ENCODE results near the gene CRPPA. TPM values are rescaled to one million over a fixed set of nuclear protein-coding genes. Genes with fewer than 3 reads are reported as not detected.
"Not testable (repeated sequence)": the region's sequence is repeated elsewhere in the genome, so short reads cannot be mapped to it uniquely, and the experiment has no call there.

CRPPA gene
- total RNA-seq, 2 experiments from 2014 or later: 1.5 TPM

GRCh38 chr7:16399916-16400892, 21.1 kb downstream of the CRPPA start:
- CTCF ChIA-PET: no interaction called here
- POLR2A ChIA-PET: no interaction called here

DNA sequence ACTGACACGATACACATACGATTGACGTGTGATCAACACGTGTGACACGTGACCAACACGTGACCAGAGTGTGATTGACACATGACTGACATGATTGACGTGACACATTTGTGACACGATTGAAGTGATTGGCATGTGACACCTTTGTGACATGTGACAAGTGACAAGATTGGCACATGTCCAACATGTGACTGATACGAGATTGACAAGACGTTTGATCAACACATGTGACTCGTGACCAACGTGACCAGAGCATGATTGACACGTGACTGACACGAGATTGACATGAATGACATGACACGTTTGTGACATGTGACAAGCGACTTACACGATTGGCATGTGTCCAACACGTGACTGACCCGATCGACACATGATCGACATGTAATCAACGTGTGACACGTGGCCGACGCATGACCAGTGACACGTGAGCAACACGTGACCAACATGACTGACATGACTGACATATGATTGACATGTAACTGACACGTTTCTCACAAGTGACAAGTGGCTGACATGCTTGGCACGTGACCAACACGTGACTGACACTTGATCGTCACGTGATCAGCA, 22.0 kb downstream of the CRPPA start:
- CTCF ChIA-PET: no interaction called here

DNA sequence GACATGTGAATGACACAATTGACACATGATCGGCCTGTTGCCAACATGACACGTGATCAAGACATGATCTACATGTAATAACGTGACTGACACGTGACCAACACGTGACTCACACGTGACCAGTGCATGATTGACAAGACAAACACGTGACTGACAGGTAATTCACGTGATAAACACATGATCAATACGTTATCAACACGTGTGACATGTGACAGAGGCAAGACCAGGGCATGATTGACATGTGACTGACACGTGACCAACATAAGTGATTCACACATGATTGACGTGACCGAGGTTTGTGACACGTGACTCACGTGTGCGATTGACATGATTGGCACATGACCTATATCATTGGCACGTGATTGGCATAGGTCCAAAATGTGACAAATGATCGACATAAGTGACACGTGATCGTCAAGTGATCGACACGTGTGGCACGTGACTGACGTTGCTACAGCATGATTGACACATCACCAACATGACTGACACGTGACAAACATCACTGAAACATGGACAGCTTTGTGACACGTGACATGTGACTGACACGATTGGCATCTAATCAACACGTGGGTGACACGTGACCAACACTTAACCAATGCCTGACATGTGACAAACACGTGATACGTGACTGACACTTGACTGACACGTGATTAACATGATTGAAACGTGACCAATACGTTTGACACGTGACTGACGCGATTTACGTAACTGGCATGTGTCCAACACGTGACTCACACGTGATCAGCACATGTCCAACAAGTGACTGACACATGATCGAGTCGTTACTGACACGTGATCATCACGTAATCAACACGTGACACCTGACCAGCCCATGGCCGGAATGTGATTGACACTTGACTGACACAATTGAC, 23.0 kb downstream of the CRPPA start:
- CTCF ChIA-PET: no interaction called here
- POLR2A ChIA-PET: no interaction called here

More for the DNA sequence above, 22.0 kb downstream of the CRPPA start:
- POLR2A ChIA-PET: no interaction called here

DNA sequence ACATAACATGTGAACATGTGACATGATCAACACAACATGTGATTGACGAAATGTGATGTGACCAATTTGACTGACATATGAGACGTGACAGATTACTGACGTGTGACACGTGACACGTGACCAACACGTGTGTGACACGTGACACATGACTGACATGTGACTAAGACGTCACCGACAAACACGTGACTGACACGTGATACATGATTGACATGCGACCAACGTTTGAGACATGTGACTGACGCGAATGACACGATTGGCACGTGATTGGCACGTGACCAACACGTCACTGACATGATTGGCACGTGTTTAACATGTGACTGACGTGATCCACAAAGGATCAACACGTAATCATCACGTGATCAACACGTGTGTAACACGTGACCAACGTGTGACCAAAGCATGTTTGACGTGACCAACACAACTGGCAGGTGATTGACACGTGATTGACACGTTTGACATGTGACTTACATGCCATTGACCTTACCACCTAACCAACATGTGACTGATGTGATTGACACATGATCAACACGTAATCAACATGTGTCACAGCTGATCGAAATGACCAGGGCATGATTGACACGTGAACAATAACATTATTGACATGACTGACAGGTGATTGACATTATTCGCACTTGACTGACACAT, 23.7 kb downstream of the CRPPA start:
- CTCF ChIA-PET: no interaction called here

GRCh38 chr7:16396766-16397500, 24.4 kb downstream of the CRPPA start:
- ChIA-PET POLR2A (no interaction called here), CTCF (no interaction called here)

More for the DNA sequence above, 23.7 kb downstream of the CRPPA start:
- POLR2A ChIA-PET: no interaction called here

- POLR2A ChIA-PET: no interaction called here
- CTCF ChIA-PET: no interaction called here
Measured at GRCh38 chr7:16395121-16395520, 26.2 kb downstream of the CRPPA start.

DNA sequence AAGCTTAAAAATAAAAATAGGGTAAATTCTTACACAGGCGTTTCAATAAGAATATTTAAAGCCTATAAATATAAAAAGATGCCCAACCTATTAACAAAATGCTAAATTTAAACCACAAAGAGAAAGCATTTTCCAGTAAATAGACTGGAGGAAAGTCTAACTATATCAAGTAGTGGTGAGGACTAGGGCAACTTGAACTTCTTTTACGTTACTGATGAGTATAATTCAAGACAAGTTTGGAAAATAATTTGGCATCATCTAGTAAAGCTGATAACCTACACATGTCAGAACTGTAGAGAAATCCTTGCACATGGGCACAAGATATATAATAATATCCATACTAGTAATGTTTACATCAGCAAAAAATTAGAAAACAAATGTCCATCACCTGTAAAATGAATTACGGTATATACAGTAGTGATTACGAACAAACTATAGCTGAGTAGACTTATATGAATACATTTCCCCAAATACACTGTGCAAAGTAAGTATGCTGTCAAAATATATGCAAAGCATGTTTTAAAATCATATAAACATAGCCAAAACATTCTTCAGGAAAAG, 27.4 kb downstream of the CRPPA start:
- POLR2A ChIA-PET: no interaction called here
- CTCF ChIA-PET: no interaction called here

DNA sequence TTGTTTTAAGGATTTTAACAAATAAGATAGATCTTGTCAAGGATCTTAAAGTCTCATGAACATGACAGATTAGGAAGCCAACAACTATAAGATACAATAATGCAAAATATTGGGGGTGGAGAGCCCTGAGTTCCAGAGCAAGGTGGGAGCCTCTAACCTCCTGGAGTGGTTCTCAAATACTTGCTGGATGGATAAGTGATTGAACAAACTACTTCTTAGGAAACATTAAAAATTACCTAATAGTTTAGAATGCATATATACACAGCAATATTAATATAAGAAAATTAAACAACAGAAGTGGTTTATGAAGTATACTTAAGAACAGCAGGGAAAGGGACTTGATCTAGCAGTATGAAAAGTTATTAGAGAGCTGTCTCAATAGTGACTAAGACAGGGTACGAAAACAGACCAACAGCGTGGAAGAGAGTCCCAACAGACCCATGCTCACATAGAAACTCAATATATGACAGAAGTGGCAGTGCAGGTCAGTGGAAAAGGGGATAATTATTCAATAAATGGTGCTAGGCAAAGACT, 28.3 kb downstream of the CRPPA start:
- POLR2A ChIA-PET: no interaction called here
- CTCF ChIA-PET: no interaction called here

DNA sequence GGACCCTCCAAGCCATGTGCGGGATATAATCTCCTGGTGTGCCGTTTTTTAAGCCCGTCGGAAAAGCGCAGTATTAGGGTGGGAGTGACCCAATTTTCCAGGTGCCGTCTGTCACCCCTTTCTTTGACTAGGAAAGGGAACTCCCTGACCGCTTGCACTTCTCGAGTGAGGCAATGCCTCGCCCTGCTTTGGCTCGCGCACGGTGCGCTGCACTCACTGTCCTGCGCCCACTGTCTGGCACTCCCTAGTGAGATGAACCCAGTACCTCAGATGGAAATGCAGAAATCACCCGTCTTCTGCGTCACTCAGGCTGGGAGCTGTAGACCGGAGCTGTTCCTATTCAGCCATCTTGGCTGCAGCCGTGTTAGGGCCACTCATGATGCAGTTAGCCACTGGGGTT, 37.6 kb downstream of the CRPPA start:
- CTCF ChIA-PET, POLR2A ChIA-PET: not testable (repeated sequence)

DNA sequence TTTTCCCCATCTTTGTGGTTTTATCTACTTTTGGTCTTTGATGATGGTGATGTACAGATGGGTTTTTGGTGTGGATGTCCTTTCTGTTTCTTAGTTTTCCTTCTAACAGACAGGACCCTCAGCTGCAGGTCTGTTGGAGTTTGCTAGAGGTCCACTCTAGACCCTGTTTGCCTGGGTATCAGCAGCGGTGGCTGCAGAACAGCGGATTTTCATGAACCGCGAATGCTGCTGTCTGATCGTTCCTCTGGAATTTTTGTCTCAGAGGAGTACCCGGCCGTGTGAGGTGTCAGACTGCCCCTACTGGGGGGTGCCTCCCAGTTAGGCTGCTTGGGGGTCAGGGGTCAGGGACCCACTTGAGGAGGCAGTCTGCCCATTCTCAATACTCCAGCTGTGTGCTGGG, 38.2 kb downstream of the CRPPA start:
- POLR2A ChIA-PET, CTCF ChIA-PET: not testable (repeated sequence)

Other genes starting within 250 kb of the CRPPA start
- gene SOSTDC1, start 44.2 kb upstream of the CRPPA start, total RNA-seq: not detected
- not detected for gene LRRC72, start 105.3 kb upstream of the CRPPA start, total RNA-seq
- 10 to 100 TPM; 10.2 to 11.0 TPM for gene ANKMY2, start 224.2 kb upstream of the CRPPA start, total RNA-seq
- gene BZW2, start 224.6 kb upstream of the CRPPA start, total RNA-seq: 100 to 1,000 TPM; 146 to 147 TPM